ENCODE results near the gene GLMN. TPM values are rescaled to one million over a fixed set of nuclear protein-coding genes. Genes with fewer than 3 reads are reported as not detected.

The GLMN gene
- polyA plus RNA-seq, 1 donor (not counting 4 experiments of a cell fraction or from before 2014, with no cell fraction given) = 11.3 TPM

GRCh38 chr1:92277105-92277723, 21.6 kb downstream of the GLMN start:
- Histone ChIP-seq H3K9ac (ENCODE audit: control insufficient read depth, extremely low read depth, insufficient read depth, low read length) (no peak overlapping the region), H2AFZ (ENCODE audit: control insufficient read depth, low read length) (no peak overlapping the region), H3K4me3 (ENCODE audit: control insufficient read depth in 2 of 3, extremely low read depth in 1 of 3, insufficient read depth in 2 of 3, low read depth in 1 of 3, low read length in 3 of 3) (no peak overlapping the region), H3K36me3 (ENCODE audit: control insufficient read depth in 2 of 2, extremely low read depth in 1 of 2, insufficient read depth in 2 of 2, low read length in 2 of 2) (peaks cover 5 to 15% of the 10 kb centered on the region in 2 experiments), H4K20me1 (ENCODE audit: control insufficient read depth, extremely low read depth, insufficient read depth, low read length) (no peaks in the 10 kb centered on the region), H3K4me1 (ENCODE audit: control insufficient read depth, extremely low read depth, insufficient read depth, low read length) (no peaks in the 10 kb centered on the region), H3K9me3 (ENCODE audit: control insufficient read depth, low read depth, low read length) (no peaks in the 10 kb centered on the region), H3K27ac (ENCODE audit: control insufficient read depth, insufficient read depth, low read length) (no peak overlapping the region), H3K79me2 (ENCODE audit: control insufficient read depth, insufficient read depth, low read length) (no peaks in the 10 kb centered on the region), H3K4me2 (ENCODE audit: control insufficient read depth, extremely low read depth, insufficient read depth, low read depth, low read length) (no peak overlapping the region), H3K9me1 (ENCODE audit: control insufficient read depth, extremely low read depth, insufficient read depth, low read length) (no peaks in the 10 kb centered on the region), H3K27me3 (ENCODE audit: control insufficient read depth, extremely low read depth, insufficient read depth, low read length) (no peaks in the 10 kb centered on the region)
- FAIRE-seq (no peak), DNase-seq (ENCODE audit: low read depth, low spot score) (no peak)
- dilution Hi-C loops (cut with MboI; ENCODE audit: extremely low pct_ligation_motif_present, low sequenced_read_pairs) = no loop called here
- TF ChIP-seq EZH2 (IDR thresholded peaks at IDR 0.05; ENCODE audit: low read length) = no peak
- no peak for TF ChIP-seq CTCF (optimal IDR thresholded peaks at IDR 0.05 in 1 of 3, IDR thresholded peaks at IDR 0.05 in 1 of 3, conservative IDR thresholded peaks at IDR 0.05 in 1 of 3; ENCODE audit: extremely low read depth in 1 of 3, insufficient read depth in 2 of 3, low read length in 3 of 3)

- Histone ChIP-seq H3K9me1 (ENCODE audit: control insufficient read depth, extremely low read depth, insufficient read depth, low read length) (no peaks in the 10 kb centered on the region), H3K27me3 (ENCODE audit: control insufficient read depth, extremely low read depth, insufficient read depth, low read length) (no peaks in the 10 kb centered on the region), H3K36me3 (ENCODE audit: control insufficient read depth in 2 of 2, extremely low read depth in 1 of 2, insufficient read depth in 2 of 2, low read length in 2 of 2) (peaks cover 5 to 15% of the 10 kb centered on the region in 2 experiments), H3K79me2 (ENCODE audit: control insufficient read depth, insufficient read depth, low read length) (no peaks in the 10 kb centered on the region), H3K4me1 (ENCODE audit: control insufficient read depth, extremely low read depth, insufficient read depth, low read length) (no peaks in the 10 kb centered on the region), H4K20me1 (ENCODE audit: control insufficient read depth, extremely low read depth, insufficient read depth, low read length) (no peaks in the 10 kb centered on the region), H3K4me3 (ENCODE audit: control insufficient read depth in 2 of 3, extremely low read depth in 1 of 3, insufficient read depth in 2 of 3, low read depth in 1 of 3, low read length in 3 of 3) (no peak overlapping the region), H3K27ac (ENCODE audit: control insufficient read depth, insufficient read depth, low read length) (no peak overlapping the region), H3K9me3 (ENCODE audit: control insufficient read depth, low read depth, low read length) (no peaks in the 10 kb centered on the region), H3K4me2 (ENCODE audit: control insufficient read depth, extremely low read depth, insufficient read depth, low read depth, low read length) (no peak overlapping the region), H3K9ac (ENCODE audit: control insufficient read depth, extremely low read depth, insufficient read depth, low read length) (no peak overlapping the region), H2AFZ (ENCODE audit: control insufficient read depth, low read length) (no peak overlapping the region)
- FAIRE-seq (no peak), DNase-seq (ENCODE audit: low read depth, low spot score) (no peak)
- no peak for TF ChIP-seq CTCF (optimal IDR thresholded peaks at IDR 0.05 in 1 of 3, IDR thresholded peaks at IDR 0.05 in 1 of 3, conservative IDR thresholded peaks at IDR 0.05 in 1 of 3; ENCODE audit: extremely low read depth in 1 of 3, insufficient read depth in 2 of 3, low read length in 3 of 3)
- no peak for TF ChIP-seq EZH2 (IDR thresholded peaks at IDR 0.05; ENCODE audit: low read length)
- dilution Hi-C loops (cut with MboI; ENCODE audit: extremely low pct_ligation_motif_present, low sequenced_read_pairs) = no loop called here
These were observed 22.7 kb downstream of the GLMN start for GRCh38 chr1:92276082-92276481.
